Fibroblast of pulmonary artery (primary cell): Measurements from ENCODE around the gene CST9.

ENCODE experiments used
- DNase-seq: peaks from one replicate; pipeline ENCODE4 v3.0.0-alpha.2; 2010; ENCODE audit warnings: low read depth
- H3K4me3 ChIP-seq: replicated peaks from 2 replicates; pipeline ENCODE4 v1.5.1; 2011; ENCODE audit warnings: low read depth, mild to moderate bottlenecking, control low read depth, low read length, moderate library complexity
- CTCF ChIP-seq: IDR thresholded peaks from 2 replicates; pipeline ENCODE4 v1.5.1; 2011; ENCODE audit warnings: mild to moderate bottlenecking, control low read depth, low read length, inconsistent platforms; ENCODE audit errors: missing control alignments

Gene CST9

GRCh38 chr20:23649830-23650417 is 44.2 kb upstream of the CST9 start:
- H3K4me3 ChIP-seq = no peak overlapping the region
- no peak for TF ChIP-seq CTCF
- DNase-seq = no peak

GRCh38 chr20:23649242-23649641 is 43.5 kb upstream of the CST9 start:
- no peak overlapping the region for H3K4me3 ChIP-seq
- DNase-seq = no peak
- no peak for TF ChIP-seq CTCF

GRCh38 chr20:23647346-23647745 is 41.6 kb upstream of the CST9 start:
- H3K4me3 ChIP-seq = no peak overlapping the region
- no peak for DNase-seq
- TF ChIP-seq CTCF = no peak

- TF ChIP-seq CTCF = no peak
- DNase-seq = no peak
- no peak overlapping the region for H3K4me3 ChIP-seq
Measured at GRCh38 chr20:23646106-23646873, 40.6 kb upstream of the CST9 start.

- no peak for TF ChIP-seq CTCF
- no peak for DNase-seq
Measured at GRCh38 chr20:23645575-23645974, 39.9 kb upstream of the CST9 start.

GRCh38 chr20:23644164-23644563 is 38.4 kb upstream of the CST9 start:
- H3K4me3 ChIP-seq = no peak overlapping the region
- DNase-seq = no peak
- no peak for TF ChIP-seq CTCF

More at GRCh38 chr20:23645575-23645974, 39.9 kb upstream of the CST9 start:
- H3K4me3 ChIP-seq = no peak overlapping the region

- TF ChIP-seq CTCF = no peak
- H3K4me3 ChIP-seq = no peak overlapping the region
- no peak for DNase-seq
Measured at GRCh38 chr20:23643659-23644058, 37.9 kb upstream of the CST9 start.
